GM23338 (cell line): ENCODE data around the gene GLP1R. TPM values are rescaled to one million over a fixed set of nuclear protein-coding genes. Genes with fewer than 3 reads are reported as not detected.

Source experiments
- ATAC-seq: fragments of 200-7000 bp; cut with Tn5 transposase; 3 replicates; pipeline ENCODE4 v1.9.1; 2020
- DNase-seq: peaks from one replicate; pipeline ENCODE4 v3.0.0-alpha.2; 2015; ENCODE audit warnings: low spot score
- H2AFZ ChIP-seq: fragments of 200-600 bp; sonication (generic); 2 replicates; pipeline ENCODE4 v1.8.0; 2016; ENCODE audit warnings: antibody characterized with exemption, mild to moderate bottlenecking, moderate library complexity
- H3F3A ChIP-seq: fragments of 200-600 bp; sonication (generic); replicated peaks from 2 replicates; pipeline ENCODE4 v1.8.0; 2017; ENCODE audit warnings: antibody characterized with exemption, mixed run types, low read depth
- H3K27ac ChIP-seq: fragments of 200-600 bp; sonication (generic); 2 replicates; pipeline ENCODE4 v1.6.1; 2016; ENCODE audit warnings: low read depth
- H3K27me3 ChIP-seq: fragments of 200-600 bp; sonication (generic); 2 replicates; pipeline ENCODE4 v1.8.0; 2016; ENCODE audit warnings: mild to moderate bottlenecking, mixed run types, moderate library complexity; ENCODE audit not compliant: insufficient read depth
- H3K36me3 ChIP-seq: fragments of 200-600 bp; sonication (generic); 2 replicates; pipeline ENCODE4 v1.8.0; 2016; ENCODE audit warnings: mild to moderate bottlenecking; ENCODE audit not compliant: insufficient read depth
- H3K4me1 ChIP-seq: fragments of 200-600 bp; sonication (generic); 2 replicates; pipeline ENCODE4 v1.8.0; 2016; ENCODE audit warnings: mild to moderate bottlenecking, moderate library complexity; ENCODE audit not compliant: insufficient read depth
- H3K4me2 ChIP-seq: fragments of 200-600 bp; sonication (generic); 2 replicates; pipeline ENCODE4 v1.7.1; 2017; ENCODE audit warnings: mixed run types
- H3K4me3 ChIP-seq: fragments of 200-600 bp; sonication (generic); 2 replicates; pipeline ENCODE4 v1.6.1; 2016; ENCODE audit warnings: mixed run types
- H3K79me2 ChIP-seq: fragments of 200-600 bp; sonication (generic); replicated peaks from 2 replicates; pipeline ENCODE4 v1.8.0; 2017; ENCODE audit warnings: mild to moderate bottlenecking; ENCODE audit not compliant: insufficient read depth
- H3K9me2 ChIP-seq: fragments of 200-600 bp; sonication (generic); 2 replicates; pipeline ENCODE4 v1.8.0; 2017; ENCODE audit not compliant: insufficient read depth
- H4K20me1 ChIP-seq: fragments of 200-600 bp; sonication (generic); replicated peaks from 2 replicates; pipeline ENCODE4 v1.8.0; 2017; ENCODE audit warnings: mild to moderate bottlenecking; ENCODE audit not compliant: insufficient read depth
- H3K27ac Mint-ChIP-seq: 2 replicates; pipeline ENCODE4 v1.8.0; 2020; ENCODE audit warnings: inconsistent platforms, mild to moderate bottlenecking, moderate library complexity, mixed read lengths
- H3K27me3 Mint-ChIP-seq: 3 replicates; pipeline ENCODE4 v1.8.0; 2022; ENCODE audit warnings: low read depth, mild to moderate bottlenecking, moderate library complexity, mixed read lengths, inconsistent platforms; ENCODE audit not compliant: insufficient read depth, poor library complexity
- H3K36me3 Mint-ChIP-seq: 3 replicates; pipeline ENCODE4 v1.8.0; 2021; ENCODE audit warnings: low read depth, mild to moderate bottlenecking, inconsistent platforms, moderate library complexity, mixed read lengths
- H3K4me1 Mint-ChIP-seq: 3 replicates; pipeline ENCODE4 v1.8.0; 2020; ENCODE audit warnings: mild to moderate bottlenecking, inconsistent platforms, mixed read lengths
- H3K4me3 Mint-ChIP-seq: 3 replicates; pipeline ENCODE4 v1.8.0; 2021; ENCODE audit warnings: moderate library complexity, mild to moderate bottlenecking, inconsistent platforms, mixed read lengths
- H3K9me3 Mint-ChIP-seq: 3 replicates; pipeline ENCODE4 v1.8.0; 2020; ENCODE audit warnings: moderate library complexity, mild to moderate bottlenecking, inconsistent platforms, mixed read lengths
- ETS1 ChIP-seq: IDR thresholded peaks from 2 replicates; pipeline ENCODE4 v1.6.1; 2016; ENCODE audit warnings: antibody characterized with exemption
- EZH2 ChIP-seq: fragments of 200-600 bp; sonication (generic); IDR thresholded peaks from one replicate; pipeline ENCODE4 v1.8.0; 2017; ENCODE audit warnings: antibody characterized with exemption, mild to moderate bottlenecking, low read depth; ENCODE audit not compliant: unreplicated experiment
- EZH2phosphoT487 ChIP-seq: fragments of 200-600 bp; sonication (generic); IDR thresholded peaks from one replicate; pipeline ENCODE4 v1.8.1; 2018; ENCODE audit warnings: antibody characterized with exemption; ENCODE audit not compliant: unreplicated experiment
- JUNB ChIP-seq: IDR thresholded peaks from one replicate; pipeline ENCODE4 v1.6.1; 2016; ENCODE audit warnings: antibody characterized with exemption; ENCODE audit not compliant: unreplicated experiment
- NANOG ChIP-seq: IDR thresholded peaks from 2 replicates; pipeline ENCODE4 v1.6.1; 2016; ENCODE audit warnings: antibody characterized with exemption, borderline replicate concordance
- REST ChIP-seq: IDR thresholded peaks from one replicate; pipeline ENCODE4 v1.6.1; 2018; ENCODE audit warnings: antibody characterized with exemption; ENCODE audit not compliant: unreplicated experiment
- STAT1 ChIP-seq: IDR thresholded peaks from one replicate; pipeline ENCODE4 v1.6.1; 2016; ENCODE audit warnings: antibody characterized with exemption; ENCODE audit not compliant: unreplicated experiment
- ZNF331 ChIP-seq: fragments of 250-450 bp; sonication (Bioruptor Pico); IDR thresholded peaks from 2 replicates; pipeline ENCODE4 v1.5.0; 2020; ENCODE audit warnings: low read depth, mild to moderate bottlenecking, moderate library complexity
- ZNF462 ChIP-seq: fragments of 250-450 bp; sonication (Bioruptor Pico); IDR thresholded peaks from 2 replicates; pipeline ENCODE4 v1.5.0; 2020; ENCODE audit warnings: mild to moderate bottlenecking, moderate library complexity
- polyA plus RNA-seq: library from polyadenylated mRNA; unstranded; fragments of >200 nt; fragmentation: Nextera tagmentation; extraction: Ambion mirVana; gene quantifications from 2 replicates; pipeline ENCODE4 v1.2.1, GENCODE V29; 2016
- total RNA-seq: library from RNA; depleted of rRNA; stranded (reverse); fragments of >200 nt; shearing (Covaris generic); gene quantifications from 2 replicates; pipeline ENCODE4 v1.2.3, GENCODE V29; 2014
- TF ChIP-seq, protein P1 (sequence below), 2 experiments: fragments of 200-600 bp in 1 of 2; sonication (generic) in 1 of 2; conservative IDR thresholded peaks; 2 replicates each; pipeline versions ENCODE4 v1.5.1 to v1.6.1; 2016 to 2017; ENCODE audit warnings: antibody characterized with exemption in 2 of 2, low read depth in 2 of 2, mild to moderate bottlenecking in 2 of 2, moderate library complexity in 1 of 2

GLP1R gene
- total and polyA plus RNA-seq, 2 experiments from 2014 or later: 0.42 to 3.7 TPM

DNA sequence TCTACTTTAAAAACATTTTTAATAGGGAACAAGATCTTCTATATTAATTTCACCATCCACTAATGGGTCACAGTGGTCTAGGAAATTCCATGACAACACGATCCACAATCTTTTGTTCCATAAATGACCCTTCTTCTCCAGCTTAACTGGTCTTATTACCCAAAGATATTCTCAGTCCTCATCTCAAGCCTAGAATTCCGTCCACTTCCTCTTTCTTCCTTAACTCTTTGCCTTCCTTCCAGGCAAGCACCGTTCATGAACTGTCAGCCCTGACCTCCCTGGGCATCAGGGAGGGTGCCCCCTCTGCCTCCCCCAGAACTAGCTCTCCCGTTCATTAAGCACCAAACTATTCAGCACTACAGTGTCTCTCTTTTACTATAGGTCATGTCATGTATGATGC is 58.5 kb downstream of the GLP1R start:
- no peak overlapping the region for H3K4me3 Mint-ChIP-seq
- H3K36me3 Mint-ChIP-seq: peaks cover 3% of the 10 kb centered on the region; the same call in 2 of the 3 replicates
- TF ChIP-seq EZH2 (no peak), REST (no peak), NANOG (no peak), ETS1 (no peak), ZNF462 (CRISPR knock-in tag) (no peak), STAT1 (no peak), JUNB (no peak), ZNF331 (no peak), EZH2phosphoT487 (no peak)
- TF ChIP-seq, protein P1, sequence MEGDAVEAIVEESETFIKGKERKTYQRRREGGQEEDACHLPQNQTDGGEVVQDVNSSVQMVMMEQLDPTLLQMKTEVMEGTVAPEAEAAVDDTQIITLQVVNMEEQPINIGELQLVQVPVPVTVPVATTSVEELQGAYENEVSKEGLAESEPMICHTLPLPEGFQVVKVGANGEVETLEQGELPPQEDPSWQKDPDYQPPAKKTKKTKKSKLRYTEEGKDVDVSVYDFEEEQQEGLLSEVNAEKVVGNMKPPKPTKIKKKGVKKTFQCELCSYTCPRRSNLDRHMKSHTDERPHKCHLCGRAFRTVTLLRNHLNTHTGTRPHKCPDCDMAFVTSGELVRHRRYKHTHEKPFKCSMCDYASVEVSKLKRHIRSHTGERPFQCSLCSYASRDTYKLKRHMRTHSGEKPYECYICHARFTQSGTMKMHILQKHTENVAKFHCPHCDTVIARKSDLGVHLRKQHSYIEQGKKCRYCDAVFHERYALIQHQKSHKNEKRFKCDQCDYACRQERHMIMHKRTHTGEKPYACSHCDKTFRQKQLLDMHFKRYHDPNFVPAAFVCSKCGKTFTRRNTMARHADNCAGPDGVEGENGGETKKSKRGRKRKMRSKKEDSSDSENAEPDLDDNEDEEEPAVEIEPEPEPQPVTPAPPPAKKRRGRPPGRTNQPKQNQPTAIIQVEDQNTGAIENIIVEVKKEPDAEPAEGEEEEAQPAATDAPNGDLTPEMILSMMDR (conservative IDR thresholded peaks at IDR 0.05; ENCODE audit: low read depth in 2 of 2): no peak
- Histone ChIP-seq H3K4me2 (no peak overlapping the region), H3K4me3 (no peak overlapping the region), H3F3A (no peaks in the 10 kb centered on the region), H3K4me1 (peaks cover 1% of the 10 kb centered on the region; the same call in 1 of the 2 replicates), H3K27me3 (no peaks in the 10 kb centered on the region), H2AFZ (no peak overlapping the region), H3K79me2 (no peaks in the 10 kb centered on the region), H3K9me2 (no peaks in the 10 kb centered on the region), H3K27ac (no peak overlapping the region), H4K20me1 (no peaks in the 10 kb centered on the region), H3K36me3 (no peaks in the 10 kb centered on the region; the same call in 1 of the 2 replicates)
- no peak overlapping the region for H3K27ac Mint-ChIP-seq
- peaks cover 1% of the 10 kb centered on the region for H3K27me3 Mint-ChIP-seq
- ATAC-seq (no peak), DNase-seq (no peak)
- H3K4me1 Mint-ChIP-seq: peaks cover 2% of the 10 kb centered on the region; the same call in 2 of the 3 replicates
- no peaks in the 10 kb centered on the region for H3K9me3 Mint-ChIP-seq
